ENCODE results near the gene ELMO1. TPM values are rescaled to one million over a fixed set of nuclear protein-coding genes. Genes with fewer than 3 reads are reported as not detected.

Gene ELMO1
- total RNA-seq, 1 experiment from 2014 or later = 137 TPM

DNA sequence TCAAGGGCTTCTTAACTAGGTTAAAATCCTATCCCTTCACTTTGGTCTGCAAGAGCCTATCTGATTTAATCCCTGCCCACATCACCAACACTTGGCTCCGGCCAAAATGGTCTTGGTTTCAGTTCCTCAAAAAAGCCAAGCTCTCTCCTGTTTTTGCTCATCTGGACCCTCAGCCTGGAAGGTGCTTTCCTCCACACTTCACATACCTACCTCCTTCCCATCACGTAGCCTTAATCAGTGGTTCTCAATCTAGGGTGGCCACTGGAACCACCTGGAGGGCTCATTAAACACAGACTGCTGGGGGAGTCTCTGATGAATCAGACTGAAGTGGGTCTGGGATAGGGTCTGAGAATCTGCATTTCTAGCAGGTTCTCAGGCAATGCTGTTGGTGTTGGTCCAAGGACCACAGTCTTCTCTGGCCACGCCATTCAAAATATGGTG, 497.4 kb downstream of the ELMO1 start:
- H3K9me3 ChIP-seq (ENCODE audit: low read length) = no peaks in the 10 kb centered on the region
- no peak overlapping the region for H3K4me3 ChIP-seq (ENCODE audit: low read length)
- H2AFZ ChIP-seq (ENCODE audit: low read length) = no peak overlapping the region
- H3K27me3 ChIP-seq (ENCODE audit: low read length) = no peaks in the 10 kb centered on the region
- H3K9ac ChIP-seq (ENCODE audit: low read length) = no peak overlapping the region
- H3K36me3 ChIP-seq (ENCODE audit: insufficient read depth, low read length) = no peaks in the 10 kb centered on the region
- H3K79me2 ChIP-seq (ENCODE audit: low read length) = no peaks in the 10 kb centered on the region
- peaks cover 12% of the 10 kb centered on the region; the same call in 1 of the 2 replicates for H4K20me1 ChIP-seq (ENCODE audit: insufficient read depth, low read depth, low read length)
- DNase-seq = no peak
- H3K27ac ChIP-seq (ENCODE audit: low read length) = no peak overlapping the region
- no peaks in the 10 kb centered on the region for H3K4me1 ChIP-seq (ENCODE audit: low read length)
- no peak overlapping the region for H3K4me2 ChIP-seq (ENCODE audit: low read depth, low read length, poor library complexity, severe bottlenecking)
- H3K9me2 ChIP-seq (replicated peaks; ENCODE audit: insufficient read depth, low read length) = no peaks in the 10 kb centered on the region

DNA sequence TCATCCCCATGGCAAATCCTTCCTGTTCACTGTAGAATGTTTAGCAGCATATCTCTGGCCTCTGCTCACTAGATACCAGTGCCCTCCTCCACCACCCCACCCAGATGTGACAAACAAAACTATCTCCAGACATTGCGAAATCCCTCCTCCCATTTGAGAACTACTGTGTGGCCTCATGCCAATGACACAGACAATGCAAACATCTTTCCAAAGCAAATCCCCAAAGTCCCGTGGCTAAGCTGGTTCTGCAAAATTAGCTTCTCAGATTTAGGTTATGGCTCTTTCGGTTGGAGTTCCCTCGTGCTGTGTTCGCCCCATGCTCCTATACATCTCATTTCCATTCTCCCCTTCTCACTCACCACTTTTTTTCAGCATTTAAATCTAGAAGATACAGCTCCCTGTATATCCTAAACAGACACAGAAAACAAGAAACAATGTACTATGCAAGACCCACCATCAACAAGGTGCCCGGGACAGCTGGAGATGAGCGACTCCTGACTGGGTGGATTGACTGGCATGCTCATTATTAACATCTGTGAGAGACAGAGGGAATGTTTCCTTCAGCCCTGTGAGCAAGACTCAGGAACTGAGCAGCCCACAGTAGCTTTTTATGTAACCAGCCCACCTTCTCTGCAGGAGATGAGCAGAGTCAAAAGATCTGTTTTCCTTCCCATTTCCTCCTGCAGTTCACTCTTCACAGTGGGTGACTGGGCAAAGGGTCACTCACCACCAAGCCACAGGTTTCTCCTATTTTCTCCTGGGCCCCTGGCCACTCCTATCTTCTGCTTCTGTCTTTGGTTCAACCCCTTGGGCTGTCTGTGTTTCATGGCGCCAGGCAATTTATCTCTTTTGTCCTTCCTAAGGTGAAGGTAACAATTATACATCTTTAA, 498.7 kb downstream of the ELMO1 start:
- Histone ChIP-seq H3K4me1 (ENCODE audit: low read length) (no peaks in the 10 kb centered on the region), H3K36me3 (ENCODE audit: insufficient read depth, low read length) (no peaks in the 10 kb centered on the region), H3K9ac (ENCODE audit: low read length) (no peak overlapping the region), H3K27ac (ENCODE audit: low read length) (no peak overlapping the region), H4K20me1 (ENCODE audit: insufficient read depth, low read depth, low read length) (peaks cover 12% of the 10 kb centered on the region; the same call in 1 of the 2 replicates), H3K27me3 (ENCODE audit: low read length) (no peaks in the 10 kb centered on the region), H3K9me3 (ENCODE audit: low read length) (no peaks in the 10 kb centered on the region), H3K4me2 (ENCODE audit: low read depth, low read length, poor library complexity, severe bottlenecking) (no peak overlapping the region), H3K4me3 (ENCODE audit: low read length) (no peak overlapping the region), H3K9me2 (replicated peaks; ENCODE audit: insufficient read depth, low read length) (no peaks in the 10 kb centered on the region), H3K79me2 (ENCODE audit: low read length) (no peaks in the 10 kb centered on the region), H2AFZ (ENCODE audit: low read length) (no peak overlapping the region)
- DNase-seq = no peak

DNA sequence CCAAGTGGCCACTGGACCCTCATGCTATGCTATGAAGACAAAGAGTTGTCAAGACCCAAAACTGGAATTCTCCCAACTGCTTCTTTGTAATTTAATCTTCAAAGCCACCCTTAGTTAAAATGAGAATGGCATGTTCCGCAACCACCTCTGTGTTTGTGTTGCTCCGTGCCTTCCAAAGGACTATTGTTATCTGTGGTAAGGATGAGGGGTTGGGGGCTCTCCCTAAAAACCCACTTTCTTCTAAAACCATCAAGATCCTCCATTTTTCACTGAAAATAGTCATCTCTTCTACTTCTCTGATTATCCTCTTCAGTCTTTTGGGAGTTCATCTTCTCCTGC, 502.3 kb downstream of the ELMO1 start:
- DNase-seq = no peak
- 0 out of 2 replicates have a peak, but pooled peaks cover 4% of the 10 kb centered on the region for H4K20me1 ChIP-seq (ENCODE audit: insufficient read depth, low read depth, low read length)
- no peak overlapping the region for H3K4me3 ChIP-seq (ENCODE audit: low read length)
- 0 out of 2 replicates have a peak, but pooled peaks cover 3% of the 10 kb centered on the region for H3K9me3 ChIP-seq (ENCODE audit: low read length)
- H2AFZ ChIP-seq (ENCODE audit: low read length) = no peak overlapping the region
- H3K27me3 ChIP-seq (ENCODE audit: low read length) = no peaks in the 10 kb centered on the region
- no peaks in the 10 kb centered on the region for H3K9me2 ChIP-seq (replicated peaks; ENCODE audit: insufficient read depth, low read length)
- H3K4me2 ChIP-seq (ENCODE audit: low read depth, low read length, poor library complexity, severe bottlenecking) = no peak overlapping the region
- H3K36me3 ChIP-seq (ENCODE audit: insufficient read depth, low read length) = no peaks in the 10 kb centered on the region
- H3K27ac ChIP-seq (ENCODE audit: low read length) = no peak overlapping the region
- peaks cover 5% of the 10 kb centered on the region; the same call in 1 of the 2 replicates for H3K4me1 ChIP-seq (ENCODE audit: low read length)
- H3K9ac ChIP-seq (ENCODE audit: low read length) = no peak overlapping the region
- no peaks in the 10 kb centered on the region for H3K79me2 ChIP-seq (ENCODE audit: low read length)

DNA sequence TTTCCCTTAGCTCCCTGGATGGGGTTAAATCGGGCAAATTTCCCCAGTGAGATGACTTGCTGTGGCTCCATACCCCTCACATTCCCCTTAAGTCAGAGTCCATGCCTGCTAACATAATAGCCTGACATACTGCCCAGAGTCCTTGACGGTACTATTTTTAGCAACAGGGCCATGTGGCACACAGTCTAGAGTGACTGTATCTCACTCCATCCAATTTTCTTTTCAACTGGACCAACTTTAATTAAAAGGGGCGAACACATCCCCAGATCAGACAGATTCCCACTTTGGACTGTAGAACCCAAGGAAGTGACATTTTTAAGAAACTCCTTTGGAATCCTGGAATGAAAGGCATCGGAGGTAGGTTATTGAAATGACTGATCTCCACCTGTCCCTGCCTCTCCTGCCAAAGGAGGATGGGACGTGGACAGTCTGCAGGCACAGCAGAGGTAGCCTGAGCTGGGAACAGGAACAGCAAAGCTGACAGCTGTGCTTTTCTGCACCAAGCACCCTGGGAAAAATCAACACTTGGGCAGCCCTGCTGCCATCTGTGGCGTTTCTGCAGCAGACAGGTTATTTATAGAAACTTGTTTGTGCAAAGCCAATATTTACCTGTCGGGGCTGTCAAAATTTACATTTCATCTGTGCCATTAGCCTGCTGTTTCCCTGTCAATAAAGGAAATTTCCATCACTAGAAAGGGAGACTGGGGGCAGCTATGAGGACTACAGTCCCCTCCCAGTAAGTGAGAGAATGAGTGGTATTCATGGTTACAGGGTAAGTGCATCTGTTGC, 502.9 kb downstream of the ELMO1 start:
- Histone ChIP-seq H2AFZ (ENCODE audit: low read length) (no peak overlapping the region), H3K36me3 (ENCODE audit: insufficient read depth, low read length) (no peaks in the 10 kb centered on the region), H3K9ac (ENCODE audit: low read length) (no peak overlapping the region), H4K20me1 (ENCODE audit: insufficient read depth, low read depth, low read length) (0 out of 2 replicates have a peak, but pooled peaks cover 4% of the 10 kb centered on the region), H3K9me3 (ENCODE audit: low read length) (0 out of 2 replicates have a peak, but pooled peaks cover 3% of the 10 kb centered on the region), H3K27me3 (ENCODE audit: low read length) (no peaks in the 10 kb centered on the region), H3K4me3 (ENCODE audit: low read length) (no peak overlapping the region), H3K4me1 (ENCODE audit: low read length) (peaks cover 5% of the 10 kb centered on the region; the same call in 1 of the 2 replicates), H3K79me2 (ENCODE audit: low read length) (no peaks in the 10 kb centered on the region), H3K27ac (ENCODE audit: low read length) (no peak overlapping the region), H3K4me2 (ENCODE audit: low read depth, low read length, poor library complexity, severe bottlenecking) (no peak overlapping the region), H3K9me2 (replicated peaks; ENCODE audit: insufficient read depth, low read length) (no peaks in the 10 kb centered on the region)
- DNase-seq = no peak

GRCh38 chr7:36944838-36945237, 503.8 kb downstream of the ELMO1 start:
- no peaks in the 10 kb centered on the region for H4K20me1 ChIP-seq (ENCODE audit: insufficient read depth, low read depth, low read length)
- H3K27me3 ChIP-seq (ENCODE audit: low read length) = no peaks in the 10 kb centered on the region
- H3K4me2 ChIP-seq (ENCODE audit: low read depth, low read length, poor library complexity, severe bottlenecking) = no peak overlapping the region
- H3K4me3 ChIP-seq (ENCODE audit: low read length) = no peak overlapping the region
- no peak for DNase-seq
- no peak overlapping the region for H2AFZ ChIP-seq (ENCODE audit: low read length)
- H3K36me3 ChIP-seq (ENCODE audit: insufficient read depth, low read length) = no peaks in the 10 kb centered on the region
- no peak overlapping the region for H3K27ac ChIP-seq (ENCODE audit: low read length)
- H3K9ac ChIP-seq (ENCODE audit: low read length) = no peak overlapping the region
- H3K79me2 ChIP-seq (ENCODE audit: low read length) = no peaks in the 10 kb centered on the region
- no peaks in the 10 kb centered on the region for H3K9me2 ChIP-seq (replicated peaks; ENCODE audit: insufficient read depth, low read length)
- peaks cover 5% of the 10 kb centered on the region; the same call in 1 of the 2 replicates for H3K4me1 ChIP-seq (ENCODE audit: low read length)
- H3K9me3 ChIP-seq (ENCODE audit: low read length) = peaks cover 3% of the 10 kb centered on the region; the same call in 1 of the 2 replicates

- H3K27ac ChIP-seq (ENCODE audit: low read length) = no peak overlapping the region
- no peaks in the 10 kb centered on the region for H3K27me3 ChIP-seq (ENCODE audit: low read length)
- H3K9ac ChIP-seq (ENCODE audit: low read length) = no peak overlapping the region
- H3K9me3 ChIP-seq (ENCODE audit: low read length) = peaks cover 4% of the 10 kb centered on the region
- H3K4me1 ChIP-seq (ENCODE audit: low read length) = peaks cover 5% of the 10 kb centered on the region; the same call in 1 of the 2 replicates
- H4K20me1 ChIP-seq (ENCODE audit: insufficient read depth, low read depth, low read length) = no peaks in the 10 kb centered on the region
- no peaks in the 10 kb centered on the region for H3K79me2 ChIP-seq (ENCODE audit: low read length)
- H2AFZ ChIP-seq (ENCODE audit: low read length) = no peak overlapping the region
- no peak for DNase-seq
- no peaks in the 10 kb centered on the region for H3K36me3 ChIP-seq (ENCODE audit: insufficient read depth, low read length)
- no peak overlapping the region for H3K4me2 ChIP-seq (ENCODE audit: low read depth, low read length, poor library complexity, severe bottlenecking)
- H3K9me2 ChIP-seq (replicated peaks; ENCODE audit: insufficient read depth, low read length) = no peaks in the 10 kb centered on the region
- no peak overlapping the region for H3K4me3 ChIP-seq (ENCODE audit: low read length)
These were observed 504.9 kb downstream of the ELMO1 start for GRCh38 chr7:36943591-36944435.

GRCh38 chr7:36942955-36943354, 505.7 kb downstream of the ELMO1 start:
- Histone ChIP-seq H3K4me3 (ENCODE audit: low read length) (no peak overlapping the region), H2AFZ (ENCODE audit: low read length) (no peak overlapping the region), H3K36me3 (ENCODE audit: insufficient read depth, low read length) (no peaks in the 10 kb centered on the region), H3K9me3 (ENCODE audit: low read length) (peaks cover 8% of the 10 kb centered on the region), H3K27me3 (ENCODE audit: low read length) (no peaks in the 10 kb centered on the region), H3K27ac (ENCODE audit: low read length) (no peak overlapping the region), H3K9ac (ENCODE audit: low read length) (no peak overlapping the region), H3K79me2 (ENCODE audit: low read length) (no peaks in the 10 kb centered on the region), H3K4me1 (ENCODE audit: low read length) (peaks cover 5% of the 10 kb centered on the region; the same call in 1 of the 2 replicates), H4K20me1 (ENCODE audit: insufficient read depth, low read depth, low read length) (no peaks in the 10 kb centered on the region), H3K4me2 (ENCODE audit: low read depth, low read length, poor library complexity, severe bottlenecking) (no peak overlapping the region), H3K9me2 (replicated peaks; ENCODE audit: insufficient read depth, low read length) (no peaks in the 10 kb centered on the region)
- no peak for DNase-seq
